K562 (cell line): ENCODE measurements around the gene PPAT. TPM values are rescaled to one million over a fixed set of nuclear protein-coding genes. Genes with fewer than 3 reads are reported as not detected.

ENCODE experiments used
- BACH1 ChIP-seq: fragments of 200-800 bp; sonication (Bioruptor generic); IDR thresholded peaks from 2 replicates; pipeline ENCODE4 v1.6.1; 2016; ENCODE audit warnings: missing genetic modification characterization, missing compliant biosample characterization
- E2F5 ChIP-seq: sonication (generic); formaldehyde crosslinking; IDR thresholded peaks from 2 replicates; pipeline ENCODE4 v1.8.0; 2022; ENCODE audit warnings: mild to moderate bottlenecking, missing genetic modification reagents
- FUS ChIP-seq: fragments of 200-400 bp; formaldehyde crosslinking; optimal IDR thresholded peaks from 2 replicates; pipeline ENCODE3; 2017; ENCODE audit warnings: low read depth, low read length
- HNRNPH1 ChIP-seq: fragments of 200-400 bp; formaldehyde crosslinking; optimal IDR thresholded peaks from 2 replicates; pipeline ENCODE3; 2017; ENCODE audit warnings: low read depth, mild to moderate bottlenecking, low read length, moderate library complexity
- ILF3 ChIP-seq: fragments of 450-650 bp; IDR thresholded peaks from 2 replicates; pipeline ENCODE4 v1.6.1; 2018; ENCODE audit warnings: antibody characterized with exemption, mild to moderate bottlenecking, moderate library complexity, borderline replicate concordance
- JUN ChIP-seq, 2 experiments: sonication (generic) in 1 of 2; formaldehyde crosslinking in 1 of 2; IDR thresholded peaks; 2 replicates each; pipeline versions ENCODE4 v1.6.1 to v1.8.0; 2012 to 2022; ENCODE audit warnings: borderline replicate concordance in 2 of 2, mild to moderate bottlenecking in 2 of 2, improper control_type of control experiment in 1 of 2, low read depth in 1 of 2, low read length in 1 of 2, missing genetic modification reagents in 1 of 2
- SIRT6 ChIP-seq: IDR thresholded peaks from one replicate; pipeline ENCODE4 v1.6.1; 2012; ENCODE audit warnings: low read depth, mild to moderate bottlenecking, control low read depth, inconsistent platforms, low read length, moderate library complexity
- SP2 ChIP-seq: IDR thresholded peaks from 2 replicates; pipeline ENCODE4 v1.6.1; 2011; ENCODE audit warnings: mild to moderate bottlenecking, low read depth, low read length, moderate library complexity; ENCODE audit not compliant: poor library complexity, severe bottlenecking; ENCODE audit errors: extremely low read depth
- SPI1 ChIP-seq: IDR thresholded peaks from 2 replicates; pipeline ENCODE4 v1.6.1; 2011; ENCODE audit warnings: low read depth, low read length, control low read depth, borderline replicate concordance
- THAP7 ChIP-seq: fragments of 250-450 bp; sonication (Bioruptor Pico); IDR thresholded peaks from 2 replicates; pipeline ENCODE4 v1.5.0; 2021
- ZBTB34 ChIP-seq: fragments of 250-450 bp; sonication (Bioruptor Pico); IDR thresholded peaks from 2 replicates; pipeline ENCODE4 v1.8.0; 2021; ENCODE audit warnings: mild to moderate bottlenecking, moderate library complexity
- ZNF232 ChIP-seq: sonication (generic); formaldehyde crosslinking; IDR thresholded peaks from 2 replicates; pipeline ENCODE4 v1.8.0; 2022; ENCODE audit warnings: mild to moderate bottlenecking, missing genetic modification reagents
- ZNF436 ChIP-seq: fragments of 250-450, 450-650 bp; sonication (Bioruptor Pico); formaldehyde crosslinking; IDR thresholded peaks from 2 replicates; pipeline ENCODE4 v1.7.0; 2020; ENCODE audit warnings: mild to moderate bottlenecking
- ZNF766 ChIP-seq: fragments of 200-800 bp; sonication (Bioruptor generic); conservative IDR thresholded peaks from 2 replicates; pipeline ENCODE4 v1.6.1; 2016; ENCODE audit warnings: missing genetic modification characterization, missing compliant biosample characterization
- polyA plus RNA-seq, 8 experiments: library from polyadenylated mRNA; depleted of rRNA in 4 of 8; stranded (reverse) in 5 of 8; unstranded in 3 of 8; fragments of >200 nt; fragmentation: Nextera tagmentation in 2 of 8; fragmentation: Illumina TruSeq in 1 of 8; extraction: Ambion mirVana in 2 of 8; extraction: Trizol in 1 of 8; gene quantifications; 2 replicates each; pipeline versions ENCODE4 v1.2.1 to v1.2.3, GENCODE V29; 2011 to 2014; ENCODE audit warnings: inconsistent platforms in 1 of 8, missing spikeins in 1 of 8
- total RNA-seq, 7 experiments: library from RNA; depleted of rRNA in 6 of 7; stranded (reverse); fragments of >200 nt in 6 of 7; fragmentation: Illumina TruSeq in 2 of 7; extraction: Trizol in 2 of 7; gene quantifications; 2 replicates each; pipeline versions ENCODE4 v1.2.1 to v1.2.3, GENCODE V29; 2011 to 2021; ENCODE audit warnings: low replicate concordance in 1 of 7
- TF ChIP-seq, protein P1 (sequence below): fragments of 450-650 bp; IDR thresholded peaks from 2 replicates; pipeline ENCODE4 v1.6.1; 2016; ENCODE audit warnings: low read depth

The PPAT gene
- total and polyA plus RNA-seq, 9 of the 15 experiments (the other 6 are each of a cell fraction or from before 2014, with no cell fraction given), result 36.2 to 75.8 (median 55.5) TPM

DNA sequence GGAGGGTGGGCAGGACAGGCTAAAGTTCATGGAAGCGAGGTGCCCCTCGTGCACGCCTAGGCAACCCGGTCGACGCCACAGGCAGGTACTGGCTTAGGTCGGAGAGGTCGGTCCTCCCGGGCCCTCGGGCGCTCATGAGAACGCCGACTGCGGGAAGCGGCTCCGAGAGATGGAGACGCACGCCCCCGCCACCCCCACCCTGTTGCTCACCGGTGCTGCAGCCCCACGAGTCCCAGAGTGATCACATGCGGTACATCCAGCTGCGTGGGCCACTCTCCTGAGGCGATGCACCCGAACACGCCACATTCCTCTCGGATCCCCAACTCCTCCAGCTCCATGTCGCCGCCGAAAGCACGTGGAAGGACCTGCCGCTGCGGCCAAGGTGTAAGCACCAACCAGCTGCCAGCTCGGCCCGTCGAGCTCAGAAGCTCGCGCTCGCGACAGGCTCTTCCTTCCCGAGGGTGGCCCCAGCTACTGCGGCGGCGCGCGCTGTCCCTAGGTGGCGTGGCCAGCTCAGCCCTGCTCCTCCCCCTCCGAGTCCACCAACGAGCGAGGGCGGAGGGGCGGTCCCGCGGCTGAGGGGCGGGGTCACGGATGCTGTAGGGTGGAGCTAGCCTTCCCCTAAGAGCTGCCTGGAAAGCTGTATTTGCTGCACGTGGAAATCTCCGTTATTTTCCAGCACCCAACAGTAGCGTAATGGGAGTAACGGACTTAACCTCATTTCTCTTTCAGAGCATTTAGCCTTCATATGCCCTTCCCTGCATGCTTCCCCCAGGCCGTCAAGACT is at the start of gene PPAT (continued):
- TF ChIP-seq ZBTB34 (CRISPR knock-in tag) (no peak), FUS (no peak), SIRT6 (no peak), ILF3 (no peak), SP2 (no peak), BACH1 (tag) (no peak), JUN (IDR thresholded peaks at IDR 0.05; ENCODE audit: borderline replicate concordance, low read depth, low read length) (peak; percentile 40; the same call in 1 of the 2 replicates), JUN (CRISPR knock-in tag; IDR thresholded peaks at IDR 0.05; ENCODE audit: borderline replicate concordance) (peak; percentile 46; the same call in 1 of the 2 replicates), SPI1 (no peak), ZNF766 (no peak; the same call in 1 of the 2 replicates), ZNF232 (CRISPR knock-in tag) (no peak), HNRNPH1 (no peak), E2F5 (CRISPR knock-in tag) (peak; percentile 8; the same call in 1 of the 2 replicates), THAP7 (0 out of 2 replicates have a peak, but pooled peaks have one; percentile 61), ZNF436 (CRISPR knock-in tag) (no peak)
- TF ChIP-seq, protein P1, sequence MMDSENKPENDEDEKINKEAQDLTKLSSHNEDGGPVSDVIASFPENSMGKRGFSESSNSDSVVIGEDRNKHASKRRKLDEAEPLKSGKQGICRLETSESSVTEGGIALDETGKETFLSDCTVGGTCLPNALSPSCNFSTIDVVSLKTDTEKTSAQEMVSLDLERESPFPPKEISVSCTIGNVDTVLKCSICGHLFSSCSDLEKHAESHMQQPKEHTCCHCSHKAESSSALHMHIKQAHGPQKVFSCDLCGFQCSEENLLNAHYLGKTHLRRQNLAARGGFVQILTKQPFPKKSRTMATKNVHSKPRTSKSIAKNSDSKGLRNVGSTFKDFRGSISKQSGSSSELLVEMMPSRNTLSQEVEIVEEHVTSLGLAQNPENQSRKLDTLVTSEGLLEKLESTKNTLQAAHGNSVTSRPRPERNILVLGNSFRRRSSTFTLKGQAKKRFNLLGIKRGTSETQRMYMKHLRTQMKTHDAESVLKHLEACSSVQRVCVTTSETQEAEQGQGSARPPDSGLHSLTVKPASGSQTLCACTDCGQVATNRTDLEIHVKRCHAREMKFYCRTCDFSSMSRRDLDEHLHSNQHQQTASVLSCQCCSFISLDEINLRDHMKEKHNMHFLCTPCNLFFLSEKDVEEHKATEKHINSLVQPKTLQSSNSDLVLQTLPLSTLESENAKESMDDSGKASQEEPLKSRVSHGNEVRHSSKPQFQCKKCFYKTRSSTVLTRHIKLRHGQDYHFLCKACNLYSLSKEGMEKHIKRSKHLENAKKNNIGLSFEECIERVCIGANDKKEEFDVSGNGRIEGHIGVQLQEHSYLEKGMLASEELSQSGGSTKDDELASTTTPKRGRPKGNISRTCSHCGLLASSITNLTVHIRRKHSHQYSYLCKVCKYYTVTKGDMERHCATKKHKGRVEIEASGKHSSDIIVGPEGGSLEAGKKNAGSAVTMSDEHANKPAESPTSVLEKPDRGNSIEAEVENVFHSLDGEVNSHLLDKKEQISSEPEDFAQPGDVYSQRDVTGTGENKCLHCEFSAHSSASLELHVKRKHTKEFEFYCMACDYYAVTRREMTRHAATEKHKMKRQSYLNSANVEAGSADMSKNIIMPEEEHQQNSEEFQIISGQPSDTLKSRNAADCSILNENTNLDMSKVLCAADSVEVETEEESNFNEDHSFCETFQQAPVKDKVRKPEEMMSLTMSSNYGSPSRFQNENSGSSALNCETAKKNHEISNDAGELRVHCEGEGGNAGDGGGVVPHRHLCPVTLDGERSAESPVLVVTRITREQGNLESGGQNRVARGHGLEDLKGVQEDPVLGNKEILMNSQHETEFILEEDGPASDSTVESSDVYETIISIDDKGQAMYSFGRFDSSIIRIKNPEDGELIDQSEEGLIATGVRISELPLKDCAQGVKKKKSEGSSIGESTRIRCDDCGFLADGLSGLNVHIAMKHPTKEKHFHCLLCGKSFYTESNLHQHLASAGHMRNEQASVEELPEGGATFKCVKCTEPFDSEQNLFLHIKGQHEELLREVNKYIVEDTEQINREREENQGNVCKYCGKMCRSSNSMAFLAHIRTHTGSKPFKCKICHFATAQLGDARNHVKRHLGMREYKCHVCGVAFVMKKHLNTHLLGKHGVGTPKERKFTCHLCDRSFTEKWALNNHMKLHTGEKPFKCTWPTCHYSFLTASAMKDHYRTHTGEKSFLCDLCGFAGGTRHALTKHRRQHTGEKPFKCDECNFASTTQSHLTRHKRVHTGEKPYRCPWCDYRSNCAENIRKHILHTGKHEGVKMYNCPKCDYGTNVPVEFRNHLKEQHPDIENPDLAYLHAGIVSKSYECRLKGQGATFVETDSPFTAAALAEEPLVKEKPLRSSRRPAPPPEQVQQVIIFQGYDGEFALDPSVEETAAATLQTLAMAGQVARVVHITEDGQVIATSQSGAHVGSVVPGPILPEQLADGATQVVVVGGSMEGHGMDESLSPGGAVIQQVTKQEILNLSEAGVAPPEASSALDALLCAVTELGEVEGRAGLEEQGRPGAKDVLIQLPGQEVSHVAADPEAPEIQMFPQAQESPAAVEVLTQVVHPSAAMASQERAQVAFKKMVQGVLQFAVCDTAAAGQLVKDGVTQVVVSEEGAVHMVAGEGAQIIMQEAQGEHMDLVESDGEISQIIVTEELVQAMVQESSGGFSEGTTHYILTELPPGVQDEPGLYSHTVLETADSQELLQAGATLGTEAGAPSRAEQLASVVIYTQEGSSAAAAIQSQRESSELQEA, result no peak
